Keratinocyte (primary cell): ENCODE data around the gene SCART1.
"Not testable (repeated sequence)": the region's sequence is repeated elsewhere in the genome, so short reads cannot be mapped to it uniquely, and the experiment has no call there.

Experiments
- EZH2 ChIP-seq: IDR thresholded peaks from one replicate; pipeline ENCODE4 v1.6.1; 2012; ENCODE audit warnings: inconsistent platforms, mild to moderate bottlenecking, low read length, moderate library complexity
- TF ChIP-seq, protein P1 (sequence below), 3 experiments: IDR thresholded peaks in 1 of 3; conservative IDR thresholded peaks in 1 of 3; optimal IDR thresholded peaks in 1 of 3; 2 replicates in 2 of 3; 3 replicates in 1 of 3; pipeline versions ENCODE3 to v1.5.1; 2011; ENCODE audit warnings: low read length in 3 of 3, mild to moderate bottlenecking in 3 of 3, moderate library complexity in 2 of 3, control low read depth in 1 of 3, inconsistent platforms in 1 of 3; ENCODE audit not compliant: insufficient read depth in 2 of 3; ENCODE audit errors: extremely low read depth in 1 of 3

DNA sequence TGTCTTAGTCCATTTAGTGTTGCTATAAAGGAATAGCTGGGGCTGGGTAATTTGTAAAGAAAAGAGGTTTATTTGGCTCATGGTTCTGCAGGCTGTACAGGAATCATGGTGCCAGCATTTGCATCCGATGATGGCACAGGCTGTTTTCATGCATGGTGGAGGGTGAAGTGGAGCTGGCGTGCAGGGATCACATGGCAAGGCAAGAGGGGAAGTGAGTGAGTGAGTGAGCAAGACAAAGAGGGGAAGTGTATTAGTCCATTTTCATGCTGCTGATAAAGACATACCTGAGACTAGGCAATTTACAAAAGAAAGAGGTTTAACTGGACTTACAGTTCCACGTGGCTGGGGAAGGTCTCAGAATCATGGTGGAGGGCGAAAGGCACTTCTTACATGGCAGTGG lies 39.8 kb downstream of the SCART1 start:
- TF ChIP-seq, protein P1, sequence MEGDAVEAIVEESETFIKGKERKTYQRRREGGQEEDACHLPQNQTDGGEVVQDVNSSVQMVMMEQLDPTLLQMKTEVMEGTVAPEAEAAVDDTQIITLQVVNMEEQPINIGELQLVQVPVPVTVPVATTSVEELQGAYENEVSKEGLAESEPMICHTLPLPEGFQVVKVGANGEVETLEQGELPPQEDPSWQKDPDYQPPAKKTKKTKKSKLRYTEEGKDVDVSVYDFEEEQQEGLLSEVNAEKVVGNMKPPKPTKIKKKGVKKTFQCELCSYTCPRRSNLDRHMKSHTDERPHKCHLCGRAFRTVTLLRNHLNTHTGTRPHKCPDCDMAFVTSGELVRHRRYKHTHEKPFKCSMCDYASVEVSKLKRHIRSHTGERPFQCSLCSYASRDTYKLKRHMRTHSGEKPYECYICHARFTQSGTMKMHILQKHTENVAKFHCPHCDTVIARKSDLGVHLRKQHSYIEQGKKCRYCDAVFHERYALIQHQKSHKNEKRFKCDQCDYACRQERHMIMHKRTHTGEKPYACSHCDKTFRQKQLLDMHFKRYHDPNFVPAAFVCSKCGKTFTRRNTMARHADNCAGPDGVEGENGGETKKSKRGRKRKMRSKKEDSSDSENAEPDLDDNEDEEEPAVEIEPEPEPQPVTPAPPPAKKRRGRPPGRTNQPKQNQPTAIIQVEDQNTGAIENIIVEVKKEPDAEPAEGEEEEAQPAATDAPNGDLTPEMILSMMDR (optimal IDR thresholded peaks at IDR 0.05 in 1 of 3, IDR thresholded peaks at IDR 0.05 in 1 of 3, conservative IDR thresholded peaks at IDR 0.05 in 1 of 3; ENCODE audit: extremely low read depth in 1 of 3, insufficient read depth in 2 of 3, low read length in 3 of 3) = not testable (repeated sequence)
- TF ChIP-seq EZH2 = not testable (repeated sequence)
